HG03045 (cell line): ENCODE results near the gene ODAD2.

ENCODE experiments used
- ATAC-seq: cut with Tn5 transposase; IDR thresholded peaks from one replicate; pipeline ENCODE4 v1.9.1; 2021; ENCODE audit warnings: mild to moderate bottlenecking, moderate library complexity; ENCODE audit not compliant: unreplicated experiment

Gene ODAD2

DNA sequence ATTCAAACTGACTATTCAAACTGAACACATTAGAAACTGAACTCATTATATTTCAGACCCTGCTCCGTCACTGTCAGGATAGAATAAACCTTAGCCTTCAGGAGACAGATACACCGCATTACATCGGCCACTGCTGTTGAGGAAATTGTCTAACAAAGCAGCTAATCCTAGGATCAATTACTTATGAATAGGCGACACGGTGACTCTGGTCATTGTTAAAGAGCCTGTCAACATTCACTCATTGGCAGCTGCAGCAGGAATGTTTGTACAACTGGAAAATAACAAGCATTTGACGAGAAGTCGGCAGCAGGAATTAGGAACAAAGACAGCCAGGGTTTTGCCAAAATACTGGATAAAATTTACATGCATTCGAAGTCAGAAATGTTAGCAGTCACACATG lies 141.3 kb downstream of the ODAD2 start:
- ATAC-seq, result no peak

DNA sequence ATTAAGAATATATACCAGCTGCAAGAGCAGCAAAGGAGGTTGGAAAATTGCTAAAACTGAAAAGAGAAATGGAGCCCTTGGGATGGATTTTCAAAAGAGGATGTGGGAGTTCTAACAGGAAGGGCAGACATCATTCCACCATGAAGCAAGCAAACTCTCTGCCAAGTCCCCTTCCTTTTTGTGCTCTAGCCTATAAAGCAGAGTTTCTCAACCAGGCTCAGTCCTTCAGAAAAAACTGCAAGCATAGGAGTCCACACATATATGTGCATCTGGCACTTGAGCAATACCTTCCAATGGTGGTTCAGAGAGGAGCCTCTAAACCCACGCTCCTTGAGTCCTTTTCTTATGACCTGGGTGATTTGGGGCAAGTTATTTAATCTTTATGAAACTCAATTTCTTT lies 154.7 kb downstream of the ODAD2 start:
- ATAC-seq, result no peak

DNA sequence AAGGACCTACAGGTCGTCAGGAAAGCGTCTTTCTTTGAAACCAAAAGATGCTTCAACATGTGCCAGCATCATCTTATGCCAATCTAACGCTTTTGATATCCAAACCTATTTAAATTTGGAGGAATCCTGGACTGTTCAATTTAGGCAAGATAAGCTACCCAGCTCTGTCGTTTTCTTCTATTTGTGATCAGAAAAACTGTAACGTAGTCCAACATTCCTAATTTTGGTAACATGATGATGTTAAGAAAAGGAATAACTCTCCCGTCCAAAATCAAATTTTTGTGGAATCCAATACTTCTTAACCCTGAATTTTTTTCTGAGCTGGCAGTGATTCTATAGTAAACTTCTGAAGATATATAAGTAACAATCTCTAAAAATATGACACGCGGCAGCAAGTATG lies 160.0 kb downstream of the ODAD2 start:
- no peak for ATAC-seq

DNA sequence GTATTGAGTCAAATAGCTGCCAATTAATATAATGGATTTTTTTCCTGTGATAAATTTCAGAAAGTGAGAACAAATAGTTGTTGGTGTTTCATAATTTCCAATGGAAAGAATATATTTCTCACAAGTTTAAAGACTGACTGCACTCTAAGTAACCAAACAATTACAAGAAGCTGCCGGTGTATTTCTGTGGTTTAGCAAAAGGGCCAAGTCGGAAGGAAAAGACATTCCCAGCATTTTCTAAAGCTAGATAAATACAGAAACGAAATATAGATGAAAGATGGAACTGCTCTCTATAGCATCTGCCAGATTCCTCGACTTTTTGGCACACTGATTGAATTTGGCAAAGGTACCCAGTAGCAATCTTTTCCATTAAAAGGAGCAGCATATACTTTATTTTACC lies 160.5 kb downstream of the ODAD2 start:
- ATAC-seq, result no peak

DNA sequence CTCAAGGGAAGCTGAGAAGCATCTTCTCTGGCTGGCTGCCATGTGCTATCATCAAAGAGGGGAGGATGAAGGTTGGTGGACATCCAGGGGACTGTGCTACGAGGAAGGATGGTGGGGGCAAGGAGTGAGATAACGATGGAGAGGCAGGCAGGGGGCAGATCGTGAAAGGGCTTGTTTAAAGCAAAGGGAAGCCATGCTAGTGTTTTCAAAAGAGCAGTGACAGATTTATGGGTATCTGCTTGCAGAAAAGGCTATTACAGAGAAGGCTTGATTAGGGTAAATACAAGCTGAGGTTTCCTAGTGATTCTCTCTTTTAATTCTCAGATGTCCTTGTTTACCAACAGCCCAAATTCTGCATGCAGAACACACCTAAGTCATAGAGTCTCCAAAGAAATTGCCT lies 164.4 kb downstream of the ODAD2 start:
- no peak for ATAC-seq

DNA sequence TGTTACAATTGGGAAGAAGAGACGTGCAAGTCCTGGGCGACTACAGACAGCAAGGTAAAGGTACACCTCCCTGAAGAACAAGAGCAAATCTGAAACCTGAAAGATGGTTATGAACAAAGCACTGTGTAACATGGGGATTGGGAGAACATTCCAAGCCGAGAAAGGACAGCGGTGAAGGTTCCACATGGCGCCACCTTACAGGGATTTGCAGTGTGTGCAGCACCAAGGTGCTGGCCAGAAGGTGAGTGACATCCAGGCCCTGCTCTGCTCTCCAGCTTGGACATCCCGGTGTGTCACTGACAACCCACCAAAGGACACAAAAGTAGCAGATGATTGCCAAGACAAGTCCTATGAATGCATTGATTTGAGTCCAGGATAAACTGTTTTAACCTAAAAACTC lies 165.1 kb downstream of the ODAD2 start:
- ATAC-seq, result no peak

DNA sequence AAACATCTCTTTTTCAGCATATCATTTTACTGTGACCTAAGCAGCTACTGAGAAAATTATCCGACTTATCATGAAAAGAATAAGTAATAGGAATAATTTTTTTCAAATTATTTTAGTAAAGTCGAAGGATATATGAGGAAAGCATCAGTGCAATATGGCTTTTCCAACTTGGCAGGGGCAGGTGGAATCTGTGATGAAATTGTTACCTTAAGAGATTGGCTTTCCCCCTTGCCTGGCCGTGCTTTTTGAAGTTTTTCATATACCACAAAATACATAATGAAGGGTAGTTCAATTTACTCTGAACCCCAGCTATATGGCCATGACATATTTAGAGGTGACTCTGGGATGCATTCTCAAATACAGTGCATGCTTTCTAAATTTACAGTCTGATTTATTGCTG lies 166.1 kb downstream of the ODAD2 start:
- ATAC-seq, result no peak

DNA sequence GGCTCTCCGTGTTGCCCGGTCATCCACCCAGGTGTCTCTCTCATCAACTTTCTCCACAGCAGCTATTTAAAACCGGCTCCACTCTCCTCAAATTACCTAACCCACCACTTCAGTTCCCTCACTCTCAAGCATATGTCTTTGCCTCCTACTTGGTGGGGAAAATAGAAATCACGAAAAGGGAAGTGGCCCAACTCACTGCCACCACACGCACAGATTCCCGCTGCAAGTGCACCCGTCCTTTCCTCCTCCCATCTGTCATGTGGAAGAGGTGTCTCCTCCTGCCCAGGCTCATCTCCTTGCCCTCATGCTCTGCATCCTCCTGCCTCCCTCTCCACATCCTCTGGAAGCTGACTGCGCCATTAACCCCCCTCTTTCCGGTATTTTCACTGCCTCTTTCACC lies 172.5 kb downstream of the ODAD2 start:
- ATAC-seq, result no peak

DNA sequence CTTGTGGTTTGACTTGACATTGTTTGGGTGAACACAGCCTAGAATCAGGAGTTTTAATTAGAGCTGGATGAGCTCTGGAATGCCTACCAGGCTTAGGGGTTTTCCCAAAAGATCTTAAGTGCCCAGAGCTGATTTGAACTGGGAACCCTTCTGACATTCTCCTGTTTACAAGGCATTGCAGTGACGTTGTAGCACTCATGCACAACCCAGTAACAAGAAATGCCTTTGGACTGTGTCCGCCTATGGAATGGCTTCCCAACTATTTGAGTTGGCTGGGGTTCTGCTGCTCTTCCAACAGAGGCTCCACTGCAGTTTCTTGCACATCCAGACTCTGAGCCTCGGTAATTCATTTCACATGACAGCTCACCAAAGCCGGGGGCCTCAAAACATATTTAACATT lies 176.6 kb downstream of the ODAD2 start:
- ATAC-seq, result no peak

DNA sequence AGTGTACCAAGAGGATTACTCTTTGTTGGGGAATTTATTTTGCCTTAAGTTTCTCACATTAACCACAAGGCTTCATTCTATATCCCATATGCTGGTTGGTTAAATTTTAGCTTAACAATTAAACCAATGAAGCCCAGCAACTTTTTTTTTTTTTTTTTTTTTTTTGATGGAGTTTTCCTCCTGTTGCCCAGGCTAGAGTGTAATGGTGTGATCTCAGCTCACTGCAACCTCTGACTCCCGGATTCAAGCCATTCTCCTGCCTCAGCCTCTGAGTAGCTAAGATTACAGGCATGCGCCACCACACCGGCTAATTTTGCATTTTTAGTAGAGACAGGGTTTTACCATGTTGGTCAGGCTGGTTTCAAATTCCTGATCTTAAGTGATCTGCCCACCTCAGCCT lies 178.2 kb downstream of the ODAD2 start:
- ATAC-seq, result no peak

DNA sequence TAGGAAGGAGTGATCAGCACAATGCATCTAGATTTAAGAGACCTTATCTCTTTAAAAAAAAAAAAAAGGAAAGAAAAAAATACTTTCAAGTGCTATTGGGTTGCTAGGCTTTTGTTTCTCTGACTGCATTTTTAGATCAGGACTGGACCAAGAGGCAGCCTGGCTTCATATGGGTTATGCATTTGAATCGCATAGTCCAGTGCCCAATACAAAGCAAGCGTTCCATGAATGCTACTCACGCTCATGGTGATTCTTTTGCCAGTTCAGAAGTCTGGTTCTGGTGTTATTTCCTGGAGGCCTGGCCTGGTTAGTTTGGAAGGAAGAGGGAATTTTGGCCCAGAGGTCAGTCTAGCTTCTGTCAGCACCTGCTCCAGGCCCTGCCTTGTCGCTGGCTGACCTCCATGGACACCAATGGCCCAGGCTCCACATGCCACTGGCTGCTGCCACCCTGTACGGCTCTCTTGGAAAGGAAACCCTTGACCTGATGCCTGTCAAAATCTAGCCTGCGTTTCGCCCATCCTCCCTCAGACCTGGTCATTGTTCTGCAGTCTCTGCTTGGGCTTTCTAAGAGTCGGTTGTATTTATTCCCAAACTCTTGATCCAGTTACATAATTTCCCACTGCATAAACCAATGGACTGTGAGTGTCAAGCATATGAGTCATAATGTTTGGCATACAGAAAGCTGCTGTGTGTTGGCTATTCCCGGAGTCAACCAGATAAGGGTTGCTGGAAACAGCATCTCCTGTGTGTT lies 178.9 kb downstream of the ODAD2 start:
- no peak for ATAC-seq

DNA sequence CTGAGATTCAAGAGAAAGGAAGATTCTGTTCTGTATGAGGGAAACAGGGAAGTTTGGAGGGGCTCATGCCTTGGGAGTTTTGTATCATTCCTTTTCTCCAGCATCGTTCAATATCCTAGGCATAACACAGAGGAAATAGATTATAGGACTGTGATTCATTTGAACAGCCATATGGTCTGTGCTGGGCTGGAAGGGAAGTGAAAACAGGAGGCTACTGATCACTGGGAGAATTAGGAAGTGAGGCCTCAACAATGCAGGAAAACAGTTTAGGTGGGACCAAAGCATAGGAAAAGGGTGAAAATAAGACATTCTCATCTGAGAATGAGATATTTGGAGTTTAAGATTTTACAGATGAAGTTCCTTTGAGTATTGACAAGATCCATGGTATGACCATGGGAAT lies 182.6 kb downstream of the ODAD2 start:
- no peak for ATAC-seq

DNA sequence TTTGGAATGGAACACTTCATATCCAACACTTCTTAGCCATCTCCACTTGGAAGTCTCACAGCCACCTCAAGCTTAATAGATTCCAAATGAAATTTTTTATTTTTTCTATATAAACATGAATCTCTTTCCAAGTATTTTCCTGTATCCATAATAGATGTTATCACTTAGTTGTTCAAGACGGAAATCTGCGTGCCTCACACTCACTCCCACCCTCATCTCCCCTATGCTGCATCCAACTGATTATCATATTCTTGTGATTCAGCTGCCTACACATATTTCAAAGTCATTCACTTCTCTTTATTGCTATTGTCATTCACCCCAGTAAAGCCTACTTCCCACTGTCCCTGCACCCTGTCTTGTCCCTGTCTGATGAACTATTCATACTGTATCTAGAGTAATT lies 183.0 kb downstream of the ODAD2 start:
- no peak for ATAC-seq

DNA sequence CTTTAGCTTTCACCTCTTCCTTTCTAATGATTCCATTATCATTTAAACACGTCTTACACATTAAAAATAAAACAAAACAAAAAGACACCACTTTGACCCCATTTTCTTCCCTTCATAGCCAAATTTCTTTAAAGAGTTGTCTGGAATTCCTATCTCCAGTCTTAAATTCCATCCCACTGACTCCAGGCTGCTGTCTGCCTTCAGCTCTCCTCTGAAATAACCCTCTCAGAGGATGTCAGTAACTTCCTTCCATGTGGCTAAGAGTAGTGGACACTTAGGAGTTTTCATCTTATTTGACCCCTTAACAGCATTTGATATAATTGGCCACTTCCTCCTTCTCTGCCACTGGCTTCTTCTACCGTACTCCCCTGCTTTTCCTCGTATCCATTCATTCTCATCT lies 183.6 kb downstream of the ODAD2 start:
- ATAC-seq, result no peak

DNA sequence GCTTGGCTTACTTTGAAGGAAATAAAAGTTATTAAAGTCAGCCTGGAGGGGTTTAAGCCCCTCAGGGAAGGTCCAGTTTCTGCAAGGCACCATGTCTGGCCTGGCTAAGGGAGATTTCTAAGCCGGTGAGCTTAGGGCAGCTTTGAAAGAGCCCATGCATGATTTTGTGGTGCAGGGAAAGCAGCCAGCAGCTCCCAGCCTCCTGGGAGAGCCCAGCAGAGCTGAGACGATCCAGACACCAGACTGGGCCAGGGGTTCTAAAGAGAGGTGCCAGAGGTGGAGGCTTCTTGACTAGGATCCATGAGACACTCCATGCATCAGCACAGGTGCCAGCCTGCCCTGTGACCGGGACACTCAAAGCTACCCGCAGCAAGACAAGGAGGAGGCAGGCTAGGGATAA lies 193.7 kb downstream of the ODAD2 start:
- ATAC-seq, result no peak

DNA sequence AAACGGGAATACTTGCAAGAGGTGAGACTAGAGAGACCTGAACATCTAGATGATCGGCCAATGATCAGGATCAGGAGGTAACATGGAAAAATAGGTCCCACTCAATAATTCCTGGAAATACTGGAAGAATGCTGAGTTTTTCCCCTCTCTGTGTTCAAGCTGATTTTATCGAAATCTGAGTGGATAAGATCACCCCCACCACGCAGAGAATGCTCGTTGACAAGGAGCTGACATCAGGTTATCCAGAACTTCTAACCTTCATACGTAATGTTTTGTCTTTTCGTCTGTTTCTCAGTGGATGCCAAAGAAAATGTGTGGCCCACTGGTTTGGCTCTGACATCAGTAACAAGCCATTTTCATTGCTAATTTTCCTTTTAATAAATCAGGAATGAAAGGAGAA lies 194.7 kb downstream of the ODAD2 start:
- no peak for ATAC-seq

DNA sequence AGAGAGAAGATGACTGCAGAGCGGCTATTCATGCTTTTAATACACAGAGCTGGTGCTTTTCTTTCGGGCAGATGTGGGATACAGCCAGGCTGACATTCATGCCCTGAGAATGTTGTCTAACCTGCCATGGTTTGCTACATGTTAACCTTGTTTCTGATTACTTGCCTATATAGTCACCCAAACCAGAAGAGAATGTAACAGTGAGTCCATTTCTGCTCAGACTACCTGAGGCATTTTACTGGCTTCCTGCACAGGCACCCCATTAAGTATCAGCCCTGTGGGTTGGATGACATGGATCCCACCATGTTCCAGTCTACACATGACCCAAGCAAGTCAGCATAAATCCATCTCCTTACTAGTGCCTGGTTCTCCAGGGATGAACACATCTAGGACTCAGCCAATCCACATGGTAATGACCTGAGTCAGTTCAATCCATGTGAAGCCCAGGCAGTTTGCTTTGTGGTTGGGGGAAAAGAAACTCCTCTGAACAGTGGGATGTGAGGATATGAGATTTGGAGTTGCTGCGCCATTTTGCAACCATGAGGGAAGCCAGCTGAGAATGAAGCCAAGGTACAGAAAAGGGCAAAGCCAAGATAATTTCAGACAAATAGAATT lies 197.6 kb downstream of the ODAD2 start:
- no peak for ATAC-seq

DNA sequence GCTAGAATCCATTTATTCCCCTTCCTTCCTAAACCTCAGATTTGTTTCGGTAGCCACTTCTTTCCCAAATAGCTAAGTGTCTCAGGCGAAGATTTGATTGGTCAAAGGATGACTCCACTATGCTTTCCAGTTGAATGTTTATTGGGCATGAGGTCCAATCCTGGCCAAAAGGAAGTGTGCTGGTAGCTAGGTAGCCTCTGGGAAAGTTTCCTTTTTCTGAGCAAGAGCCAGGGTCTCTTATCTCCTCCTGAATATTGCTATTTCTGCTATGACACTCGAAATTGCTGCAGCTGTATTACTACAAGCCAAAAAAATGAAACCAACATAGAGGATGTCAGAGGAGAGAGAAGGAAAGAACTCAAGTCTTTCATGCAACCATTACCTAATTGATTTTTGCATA lies 199.8 kb downstream of the ODAD2 start:
- ATAC-seq, result no peak

DNA sequence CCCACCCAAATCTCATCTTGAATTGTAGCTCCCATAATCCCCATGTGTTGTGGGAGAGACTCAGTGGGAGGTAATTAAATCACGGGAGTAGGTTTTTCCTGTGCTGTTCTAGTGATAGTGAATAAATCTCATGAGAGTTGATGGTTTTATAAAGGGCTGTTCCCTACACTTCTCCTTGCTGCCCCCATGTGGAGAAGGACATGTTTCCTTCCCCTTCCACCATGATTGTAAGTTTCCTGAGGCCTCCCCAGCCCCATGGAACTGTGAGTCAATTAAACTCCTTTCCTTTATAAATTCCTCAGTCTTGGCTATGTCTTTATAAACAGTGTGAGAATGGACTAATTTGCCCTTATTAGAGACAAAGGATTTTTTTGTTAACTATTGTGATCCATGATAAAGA lies 204.7 kb downstream of the ODAD2 start:
- ATAC-seq, result no peak

DNA sequence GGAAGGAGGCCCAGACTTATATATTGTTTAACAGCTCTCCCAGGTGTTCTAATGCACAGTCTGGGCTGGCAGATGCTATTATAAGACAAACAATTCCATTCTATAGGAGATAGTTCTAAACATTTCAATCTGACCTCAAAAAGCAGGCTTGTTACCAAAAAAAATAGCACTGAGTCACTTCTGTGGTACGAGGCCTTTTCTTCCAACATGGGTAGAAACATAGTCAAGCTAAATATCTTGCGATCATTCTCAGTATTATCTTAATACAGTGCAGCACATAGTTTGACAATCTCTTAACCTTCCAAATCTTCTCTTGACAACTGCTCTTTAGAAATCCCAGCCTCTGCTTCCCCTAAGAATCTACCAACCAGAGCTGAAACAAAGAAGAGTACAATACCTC lies 206.7 kb downstream of the ODAD2 start:
- ATAC-seq, result no peak

DNA sequence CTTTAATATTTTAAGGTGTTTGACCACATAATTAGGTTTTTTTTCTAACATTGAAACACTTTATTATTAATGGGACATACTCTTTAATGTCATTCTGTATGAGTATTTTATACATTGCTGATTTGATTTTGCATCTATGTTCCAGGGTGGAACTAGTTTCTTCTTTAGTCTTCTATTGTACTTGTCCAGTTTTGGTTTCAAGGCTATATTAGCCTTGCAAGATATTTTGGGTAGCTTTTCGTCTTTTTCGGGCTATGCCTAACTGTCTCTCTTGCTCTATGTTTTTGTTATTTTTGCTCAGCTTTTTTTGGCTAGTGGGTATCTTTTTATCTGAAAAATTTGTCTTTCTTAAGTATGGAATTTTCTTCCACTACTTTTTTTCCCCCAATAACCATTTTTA lies 214.6 kb downstream of the ODAD2 start:
- no peak for ATAC-seq

DNA sequence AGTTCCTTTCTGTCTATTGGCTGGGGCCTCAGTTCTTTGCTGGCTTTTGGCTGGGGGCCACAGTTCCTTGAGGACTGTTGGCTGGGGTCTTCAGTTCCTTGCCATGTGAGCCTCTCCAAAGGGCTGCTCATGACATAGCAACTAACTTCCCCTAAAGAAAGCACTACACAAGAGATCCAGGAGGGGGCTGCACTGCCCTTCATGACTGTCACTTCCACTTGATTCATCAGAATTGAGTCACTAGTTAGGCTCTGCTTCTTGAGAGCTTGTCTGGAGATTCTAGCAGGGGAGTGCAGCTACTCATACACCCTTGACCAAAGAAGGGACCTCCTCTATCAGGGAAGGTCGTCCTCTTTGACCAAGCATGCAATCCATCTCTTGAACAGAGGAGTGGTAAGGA lies 215.2 kb downstream of the ODAD2 start:
- no peak for ATAC-seq

DNA sequence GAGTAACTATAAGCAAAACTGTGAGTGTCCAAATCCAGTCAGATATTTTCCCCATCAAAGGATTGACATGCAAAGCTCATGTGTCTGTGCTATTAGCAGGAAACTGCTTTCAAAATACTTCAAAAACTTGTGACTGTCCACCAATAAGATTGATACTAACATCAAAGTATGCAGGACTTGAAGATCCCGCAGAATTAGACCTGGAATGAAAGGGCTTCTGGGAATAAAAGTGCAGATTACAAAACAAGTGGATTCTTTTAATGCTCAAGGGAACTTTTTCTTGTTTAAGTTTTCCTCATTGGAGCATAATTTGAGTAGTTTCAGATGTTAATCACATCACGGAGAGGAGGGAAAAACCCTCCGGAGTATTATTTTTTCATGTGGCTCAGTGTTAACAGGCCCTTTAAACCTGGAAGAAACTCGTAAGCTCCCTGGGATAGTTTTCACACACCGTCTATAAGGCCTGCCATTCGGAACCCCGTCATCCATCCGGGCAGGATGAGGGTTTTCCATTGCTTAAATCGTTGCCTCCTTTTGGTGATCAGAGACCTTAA lies 219.3 kb downstream of the ODAD2 start:
- no peak for ATAC-seq
